CD4-positive, alpha-beta T cell treated with Interleukin-15 for 4 hours (primary cell): Measurements from ENCODE around the gene PSMD9.

Source experiments
- DNase-seq: peaks from one replicate; pipeline ENCODE4 v3.0.0-alpha.2; 2020; ENCODE audit warnings: low spot score

Gene PSMD9

DNA sequence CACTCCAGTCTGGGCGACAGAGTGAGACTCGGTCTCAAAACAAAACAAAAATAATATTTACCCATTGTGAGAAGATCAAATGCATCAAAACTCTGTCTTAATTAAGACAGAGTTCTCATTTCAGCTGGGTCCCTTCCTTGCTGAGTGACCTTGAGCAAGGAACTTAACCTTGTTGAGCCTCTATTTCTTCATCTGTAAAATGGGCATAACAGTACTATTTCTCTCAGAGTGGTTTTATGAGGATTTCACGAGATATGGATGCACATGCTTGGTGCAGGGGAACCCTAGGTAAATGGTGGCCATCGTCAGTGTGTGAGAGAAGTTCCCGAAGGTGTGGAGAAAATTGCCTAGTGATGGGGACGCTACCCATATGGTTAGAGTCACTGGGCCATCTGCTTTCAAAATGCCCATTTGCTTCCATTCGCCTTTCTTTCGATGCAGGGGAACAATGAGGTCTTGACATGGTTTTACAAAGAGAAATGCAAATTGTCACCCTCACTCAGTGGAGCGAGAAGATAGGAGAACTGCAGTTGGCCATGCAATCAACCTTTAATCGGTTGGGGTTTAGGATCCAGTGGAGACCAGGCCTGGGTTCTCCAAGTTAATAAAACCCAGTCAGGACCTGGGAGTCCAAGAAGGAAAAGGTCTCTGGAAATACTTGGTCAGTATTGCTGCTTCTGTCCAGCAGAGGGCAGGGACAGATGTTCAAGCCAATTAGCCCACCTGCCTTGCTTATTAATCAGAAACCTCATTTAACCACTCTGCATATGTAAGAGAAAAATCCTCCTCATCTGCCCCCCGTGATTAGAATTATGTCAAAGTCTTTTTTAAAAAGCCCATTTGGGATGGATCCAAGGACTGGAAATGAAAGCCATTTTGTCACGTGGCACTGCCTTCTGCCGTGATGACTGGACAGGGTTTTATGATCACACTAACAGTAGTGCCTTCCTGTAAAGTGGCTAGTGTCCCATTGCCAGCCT lies 67.0 kb downstream of the PSMD9 start:
- DNase-seq: no peak

DNA sequence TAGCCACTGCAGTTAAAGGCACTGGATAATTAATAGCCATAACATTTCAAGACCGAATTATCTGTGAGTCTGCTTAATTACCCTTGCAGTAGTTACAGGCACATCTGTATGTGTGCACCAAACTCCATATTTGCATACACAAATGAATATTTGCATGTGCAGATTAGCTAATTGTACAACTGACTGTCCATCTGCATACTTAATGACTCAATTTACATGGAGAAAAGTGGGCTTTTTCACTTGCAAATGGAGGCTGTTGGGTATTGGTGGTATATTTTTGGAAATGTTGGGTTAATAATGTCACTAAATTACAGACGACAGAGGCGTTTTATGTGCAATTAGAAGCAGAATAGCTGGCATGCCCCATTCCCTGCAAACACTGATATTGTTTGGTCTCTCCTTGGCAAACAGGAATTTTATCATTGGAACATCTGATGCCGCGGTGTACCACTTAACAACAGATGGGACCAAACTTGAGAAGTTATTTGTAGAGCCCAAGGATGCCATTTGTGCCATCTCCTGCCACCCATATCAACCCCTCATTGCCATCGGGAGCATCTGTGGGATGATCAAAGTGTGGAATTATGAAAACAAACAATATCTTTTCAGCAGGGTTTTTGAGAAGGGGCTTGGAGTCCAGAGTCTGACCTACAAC lies 69.4 kb downstream of the PSMD9 start:
- no peak for DNase-seq

DNA sequence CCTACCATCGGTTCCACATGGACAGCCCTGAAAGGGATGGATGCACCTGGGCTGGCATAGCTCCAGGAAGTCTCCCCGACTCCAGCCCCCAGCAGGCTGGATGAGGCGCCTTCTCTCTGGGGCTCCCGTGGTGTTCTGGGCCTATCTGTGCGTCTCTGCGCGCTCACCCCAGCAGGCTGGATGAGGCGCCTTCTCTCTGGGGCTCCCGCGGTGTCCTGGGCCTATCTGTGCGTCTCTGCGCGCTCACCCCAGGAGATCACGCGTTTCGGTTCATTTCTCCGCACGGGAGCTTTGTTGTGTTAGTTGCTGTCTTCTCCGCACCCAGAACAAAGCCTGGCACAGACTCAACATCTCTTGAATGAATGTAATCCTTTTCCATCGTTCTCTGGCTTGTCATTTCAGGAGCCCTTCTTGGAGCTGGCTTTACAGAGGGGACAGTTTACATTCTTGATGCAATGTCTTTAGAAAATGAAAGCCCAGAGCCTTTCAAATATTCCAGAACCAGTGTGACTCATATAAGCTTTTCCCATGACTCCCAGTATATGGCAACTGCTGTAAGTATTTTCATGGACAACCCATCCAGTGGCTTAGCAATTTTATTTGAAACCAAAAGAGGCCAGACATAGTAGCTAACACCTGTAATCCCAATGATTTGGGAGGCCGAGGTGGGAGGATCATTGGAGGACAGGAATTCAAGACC lies 70.1 kb downstream of the PSMD9 start:
- DNase-seq: no peak

DNA sequence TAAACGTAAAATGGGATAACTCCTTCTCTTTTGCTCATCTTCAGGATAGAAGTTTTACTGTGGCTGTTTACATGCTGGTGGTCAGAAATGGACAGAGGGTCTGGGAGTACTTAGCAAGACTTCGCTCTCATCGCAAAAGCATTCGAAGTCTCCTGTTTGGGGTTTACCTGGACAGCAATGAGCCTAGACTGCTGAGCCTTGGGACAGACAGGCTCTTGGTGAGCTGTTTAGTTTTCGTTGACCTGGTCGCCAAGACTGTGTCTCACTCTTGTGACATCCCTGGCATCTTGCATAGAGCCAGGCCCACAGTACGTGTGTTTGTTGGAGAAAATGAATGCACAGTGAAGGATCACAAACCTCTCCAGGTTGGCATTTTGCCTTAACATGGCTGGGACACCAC lies 72.0 kb downstream of the PSMD9 start:
- no peak for DNase-seq

DNA sequence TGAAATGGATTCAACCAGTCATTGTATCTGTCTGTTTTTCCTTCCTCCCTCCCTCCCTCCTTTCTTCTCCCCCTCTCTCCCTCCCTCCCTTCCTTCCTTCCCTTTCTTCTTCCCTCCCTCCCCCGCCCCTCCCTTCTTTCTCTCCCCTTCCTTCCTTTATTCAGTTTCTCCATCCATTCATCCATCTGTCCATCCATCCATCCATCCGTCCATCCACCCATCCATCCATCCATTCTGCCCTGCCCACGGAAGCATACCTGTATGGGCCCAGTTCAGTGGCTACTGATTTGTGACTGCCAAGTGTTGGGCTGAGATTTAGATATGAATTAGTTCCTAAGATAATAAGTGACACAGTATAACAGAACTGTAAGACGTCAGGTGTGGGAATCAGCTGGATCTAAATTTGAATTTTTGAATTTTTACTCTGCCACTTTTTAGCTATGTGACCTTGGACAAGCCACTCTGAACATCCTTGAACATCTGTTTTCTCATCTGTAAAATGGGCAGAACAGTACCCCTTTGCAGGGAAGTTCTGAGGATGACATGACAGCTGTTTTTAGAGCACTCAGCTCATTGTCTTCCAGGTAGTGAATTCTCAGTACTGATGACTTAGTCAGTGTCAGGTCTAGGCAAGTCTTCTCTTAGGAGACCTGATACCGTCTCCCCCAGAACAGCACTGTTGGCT lies 72.7 kb downstream of the PSMD9 start:
- no peak for DNase-seq

DNA sequence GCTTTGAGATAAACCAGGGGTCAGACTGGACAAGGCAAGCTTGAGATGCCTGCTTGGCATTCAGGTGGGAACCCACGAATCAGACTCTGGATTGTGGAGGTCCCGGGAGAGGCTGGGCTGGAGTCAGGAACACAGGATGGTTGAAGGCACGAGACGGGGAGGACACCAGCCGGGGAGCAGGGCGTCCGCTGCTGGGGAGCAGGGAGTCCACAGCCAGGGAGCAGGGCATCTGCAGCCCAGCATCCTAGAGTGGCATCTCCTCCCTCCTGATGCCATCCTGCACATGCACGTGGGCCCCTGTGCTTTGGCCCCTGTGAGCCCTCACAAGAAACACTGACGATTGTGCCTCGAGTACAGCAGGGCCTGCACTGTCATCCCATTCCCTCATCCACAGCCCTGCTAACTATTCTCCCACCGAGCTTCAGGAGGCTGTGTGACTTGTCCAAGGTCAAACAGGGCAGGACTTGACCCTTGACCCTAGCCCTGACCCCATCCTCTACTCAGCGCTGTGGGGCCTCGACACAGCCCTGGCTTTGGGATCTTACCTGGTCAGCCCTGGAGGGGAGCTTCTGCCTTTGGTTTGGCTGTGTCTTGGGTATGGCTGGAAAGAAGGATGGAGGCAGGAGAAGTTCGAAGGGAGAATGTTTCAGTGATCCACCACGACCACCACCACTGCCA lies 74.9 kb downstream of the PSMD9 start:
- DNase-seq: no peak

DNA sequence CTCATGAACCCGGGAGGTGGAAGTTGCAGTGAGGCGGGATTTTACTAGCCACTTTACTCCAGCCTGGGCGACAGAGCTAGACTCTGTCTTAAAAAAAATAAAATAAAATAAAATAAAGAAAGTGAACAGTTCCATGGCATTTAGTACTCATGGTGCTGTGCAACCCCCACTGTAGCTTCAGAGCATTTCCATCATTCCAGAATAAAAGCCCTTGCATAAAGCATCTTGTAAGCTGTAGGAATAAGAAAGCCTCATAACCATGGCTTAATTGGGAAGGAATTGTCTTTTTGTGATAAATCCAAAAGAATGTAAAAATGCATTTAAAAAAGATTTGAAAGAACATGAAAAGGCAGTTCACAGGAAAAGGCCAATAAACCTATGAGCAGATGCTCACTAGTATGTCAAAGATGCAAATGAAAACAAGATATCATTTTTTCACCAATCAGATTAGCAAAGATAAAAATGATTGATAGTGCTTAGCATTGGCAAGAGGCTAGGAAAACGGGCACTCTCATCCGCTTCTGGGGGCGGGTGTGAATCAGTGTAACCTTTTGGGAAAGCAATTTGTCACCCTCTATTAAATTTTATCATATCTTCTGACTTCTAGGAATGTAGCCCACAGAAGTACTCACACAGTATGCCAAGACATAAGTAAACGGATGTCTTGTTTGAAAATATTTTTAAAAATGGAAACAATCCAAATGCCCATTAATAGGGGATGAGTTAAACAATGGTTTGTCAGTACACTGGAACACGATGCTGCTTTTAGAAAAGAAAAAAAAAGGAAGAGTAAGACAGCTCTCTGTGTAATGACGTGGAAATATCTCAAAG lies 76.4 kb downstream of the PSMD9 start:
- DNase-seq: no peak

DNA sequence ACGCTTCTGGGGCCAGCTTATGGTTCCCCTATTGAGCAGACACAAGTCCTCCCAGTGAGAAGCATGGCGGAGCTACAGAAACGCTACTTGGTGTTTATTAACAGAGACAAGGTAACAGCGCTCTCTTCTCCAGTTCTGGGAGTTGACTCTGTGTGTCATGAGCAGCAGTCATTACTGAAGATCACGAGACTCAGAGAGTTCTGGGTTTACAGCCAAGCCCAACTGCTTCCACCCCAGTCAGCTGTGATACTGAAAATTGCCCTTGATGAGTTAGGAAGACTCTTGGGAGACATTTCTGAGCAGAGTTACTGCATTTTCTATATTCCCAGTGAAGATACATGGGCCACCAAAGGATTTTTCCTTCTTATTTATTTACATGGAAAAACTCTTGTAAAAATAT lies 78.4 kb downstream of the PSMD9 start:
- DNase-seq: no peak
